ENCODE data around the gene GRPEL1. TPM values are rescaled to one million over a fixed set of nuclear protein-coding genes. Genes with fewer than 3 reads are reported as not detected.

GRPEL1 gene
- polyA plus RNA-seq, 1 experiment: 39.4 TPM

GRCh38 chr4:7031558-7032449, 36.1 kb downstream of the GRPEL1 start:
- no peak overlapping the region for H3K4me3 ChIP-seq (ENCODE audit: low read depth, low read length)
- ChIA-PET POLR2A (interaction anchor here (0.6 kb wide), 1 partner anchor 924 kb away, joined by 6 read pairs; no protein-coding TSS in a partner anchor), CTCF (interaction anchor here (0.7 to 1.3 kb wide), 3 partner anchors 11 to 158 kb away, joined by 3 to 9 read pairs (median 8); a partner anchor contains a TSS)
- no peak overlapping the region for H3K27ac ChIP-seq (ENCODE audit: low read depth, low read length)
- no peak for DNase-seq (ENCODE audit: low read depth, low spot score)
- H3K27me3 ChIP-seq (ENCODE audit: control insufficient read depth, insufficient read depth, low read length): no peaks in the 10 kb centered on the region
- TF ChIP-seq, protein P1, sequence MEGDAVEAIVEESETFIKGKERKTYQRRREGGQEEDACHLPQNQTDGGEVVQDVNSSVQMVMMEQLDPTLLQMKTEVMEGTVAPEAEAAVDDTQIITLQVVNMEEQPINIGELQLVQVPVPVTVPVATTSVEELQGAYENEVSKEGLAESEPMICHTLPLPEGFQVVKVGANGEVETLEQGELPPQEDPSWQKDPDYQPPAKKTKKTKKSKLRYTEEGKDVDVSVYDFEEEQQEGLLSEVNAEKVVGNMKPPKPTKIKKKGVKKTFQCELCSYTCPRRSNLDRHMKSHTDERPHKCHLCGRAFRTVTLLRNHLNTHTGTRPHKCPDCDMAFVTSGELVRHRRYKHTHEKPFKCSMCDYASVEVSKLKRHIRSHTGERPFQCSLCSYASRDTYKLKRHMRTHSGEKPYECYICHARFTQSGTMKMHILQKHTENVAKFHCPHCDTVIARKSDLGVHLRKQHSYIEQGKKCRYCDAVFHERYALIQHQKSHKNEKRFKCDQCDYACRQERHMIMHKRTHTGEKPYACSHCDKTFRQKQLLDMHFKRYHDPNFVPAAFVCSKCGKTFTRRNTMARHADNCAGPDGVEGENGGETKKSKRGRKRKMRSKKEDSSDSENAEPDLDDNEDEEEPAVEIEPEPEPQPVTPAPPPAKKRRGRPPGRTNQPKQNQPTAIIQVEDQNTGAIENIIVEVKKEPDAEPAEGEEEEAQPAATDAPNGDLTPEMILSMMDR (IDR thresholded peaks at IDR 0.05; ENCODE audit: low read depth, low read length): no peak
- H3K9me3 ChIP-seq (ENCODE audit: control insufficient read depth, insufficient read depth, low read length): peaks cover 5% of the 10 kb centered on the region; the same call in 1 of the 2 replicates

DNA sequence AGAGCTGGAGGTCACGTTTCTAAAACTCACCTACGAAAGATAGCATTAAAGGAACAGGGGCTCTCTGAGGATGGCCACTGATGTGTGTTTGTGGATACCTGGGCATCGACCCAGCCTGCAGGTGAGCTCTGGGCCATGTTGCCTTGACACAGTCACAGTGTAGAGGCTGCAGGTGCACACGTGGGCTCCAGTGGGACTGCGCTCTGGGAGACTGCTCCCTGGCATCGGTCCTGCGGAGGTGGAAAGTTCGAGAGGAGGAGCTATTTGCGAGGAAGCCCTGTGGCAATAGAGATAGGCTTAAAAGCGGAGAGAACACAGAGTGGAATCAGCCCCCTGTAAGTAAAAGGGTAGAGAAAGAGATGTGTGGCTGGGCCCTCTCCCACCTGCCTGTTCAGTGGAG, 37.0 kb downstream of the GRPEL1 start:
- Histone ChIP-seq H3K4me3 (ENCODE audit: low read depth, low read length) (no peak overlapping the region), H3K27ac (ENCODE audit: low read depth, low read length) (no peak overlapping the region), H3K27me3 (ENCODE audit: control insufficient read depth, insufficient read depth, low read length) (no peaks in the 10 kb centered on the region), H3K9me3 (ENCODE audit: control insufficient read depth, insufficient read depth, low read length) (peaks cover 5% of the 10 kb centered on the region; the same call in 1 of the 2 replicates)
- no peak for DNase-seq (ENCODE audit: low read depth, low spot score)
- ChIA-PET POLR2A (interaction anchor here (0.6 kb wide), 1 partner anchor 925 kb away, joined by 6 read pairs; no protein-coding TSS in a partner anchor), CTCF (interaction anchor here (1.0 to 1.3 kb wide), 3 partner anchors 41 to 157 kb away, joined by 3 read pairs; no protein-coding TSS in a partner anchor)
- TF ChIP-seq, protein P1 (IDR thresholded peaks at IDR 0.05; ENCODE audit: low read depth, low read length): no peak

GRCh38 chr4:7029921-7030320, 37.9 kb downstream of the GRPEL1 start:
- POLR2A ChIA-PET: no interaction called here
- Histone ChIP-seq H3K4me3 (ENCODE audit: low read depth, low read length) (no peak overlapping the region), H3K27me3 (ENCODE audit: control insufficient read depth, insufficient read depth, low read length) (no peaks in the 10 kb centered on the region), H3K27ac (ENCODE audit: low read depth, low read length) (no peak overlapping the region), H3K9me3 (ENCODE audit: control insufficient read depth, insufficient read depth, low read length) (peaks cover 5% of the 10 kb centered on the region; the same call in 1 of the 2 replicates)
- TF ChIP-seq, protein P1 (IDR thresholded peaks at IDR 0.05; ENCODE audit: low read depth, low read length): no peak
- CTCF ChIA-PET: interaction anchor here (0.5 to 1.3 kb wide), 3 partner anchors 56 to 157 kb away, joined by 3 to 5 read pairs (median 3); no protein-coding TSS in a partner anchor
- no peak for DNase-seq (ENCODE audit: low read depth, low spot score)

GRCh38 chr4:7029212-7029611, 38.7 kb downstream of the GRPEL1 start:
- DNase-seq (ENCODE audit: low read depth, low spot score): no peak
- TF ChIP-seq, protein P1 (IDR thresholded peaks at IDR 0.05; ENCODE audit: low read depth, low read length): no peak
- Histone ChIP-seq H3K4me3 (ENCODE audit: low read depth, low read length) (no peak overlapping the region), H3K9me3 (ENCODE audit: control insufficient read depth, insufficient read depth, low read length) (no peaks in the 10 kb centered on the region; the same call in 1 of the 2 replicates), H3K27me3 (ENCODE audit: control insufficient read depth, insufficient read depth, low read length) (no peaks in the 10 kb centered on the region), H3K27ac (ENCODE audit: low read depth, low read length) (no peak overlapping the region)
- CTCF ChIA-PET: interaction anchor here (1.0 kb wide), 1 partner anchor 13 kb away, joined by 3 read pairs; a partner anchor contains a TSS
- POLR2A ChIA-PET: no interaction called here

DNA sequence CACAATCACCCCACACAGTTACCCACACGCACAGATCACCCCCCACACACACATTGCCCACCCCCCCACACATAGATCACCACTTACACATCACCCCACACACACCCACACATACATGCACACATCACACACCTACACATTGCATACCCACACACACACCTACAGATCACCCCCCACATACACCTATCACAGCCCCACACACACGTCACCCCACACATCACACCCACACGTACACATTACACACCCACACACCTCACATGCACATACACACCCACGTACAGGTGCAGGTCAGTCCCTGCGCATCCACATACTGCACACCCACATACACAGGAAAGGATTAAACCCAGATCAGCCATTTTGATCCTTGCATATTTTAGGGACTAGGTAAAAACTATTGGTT, 40.0 kb downstream of the GRPEL1 start:
- POLR2A ChIA-PET: interaction anchor here (0.7 kb wide), 1 partner anchor 23 kb away, joined by 3 read pairs; no protein-coding TSS in a partner anchor
- no peaks in the 10 kb centered on the region for H3K27me3 ChIP-seq (ENCODE audit: control insufficient read depth, insufficient read depth, low read length)
- DNase-seq (ENCODE audit: low read depth, low spot score): no peak

More for the DNA sequence above, 40.0 kb downstream of the GRPEL1 start:
- CTCF ChIA-PET: no interaction called here
- Histone ChIP-seq H3K9me3 (ENCODE audit: control insufficient read depth, insufficient read depth, low read length) (no peaks in the 10 kb centered on the region; the same call in 1 of the 2 replicates), H3K27ac (ENCODE audit: low read depth, low read length) (no peak overlapping the region), H3K4me3 (ENCODE audit: low read depth, low read length) (no peak overlapping the region)
- TF ChIP-seq, protein P1 (IDR thresholded peaks at IDR 0.05; ENCODE audit: low read depth, low read length): no peak

Data from AG04450 (cell line).